LNCaP clone FGC (cell line): ENCODE results near the gene FOSL2.
A peak's percentile ranks its signal among the peaks of the same experiment; 100 is the strongest.

Source experiments
- DNase-seq: peaks from one replicate; pipeline ENCODE4 v3.0.0-alpha.2; 2011; ENCODE audit warnings: low read depth
- H3K4me3 ChIP-seq: 2 replicates; pipeline ENCODE4 v1.5.1; 2011; ENCODE audit warnings: mild to moderate bottlenecking, low read depth, low read length, control low read depth
- CTCF ChIP-seq: IDR thresholded peaks from 2 replicates; pipeline ENCODE4 v1.5.1; 2012; ENCODE audit warnings: mild to moderate bottlenecking; ENCODE audit not compliant: control insufficient read depth, insufficient read depth; ENCODE audit errors: extremely low read depth

Gene FOSL2

GRCh38 chr2:28390746-28391563, 1.7 kb upstream of the FOSL2 start:
- DNase-seq = no peak
- H3K4me3 ChIP-seq = peak overlapping the region; percentile 74
- no peak for TF ChIP-seq CTCF

- no peak for DNase-seq
- TF ChIP-seq CTCF = peak; percentile 36; the same call in 1 of the 2 replicates
- H3K4me3 ChIP-seq = peak overlapping the region; percentile 74
Measured at GRCh38 chr2:28391564-28392296, 928 bp upstream of the FOSL2 start.

GRCh38 chr2:28393114-28393836, 617 bp downstream of the FOSL2 start:
- no peak for TF ChIP-seq CTCF
- no peak for DNase-seq
- peak overlapping the region; percentile 74 for H3K4me3 ChIP-seq

GRCh38 chr2:28394331-28394877, 1.7 kb downstream of the FOSL2 start:
- DNase-seq = no peak
- no peak for TF ChIP-seq CTCF
- H3K4me3 ChIP-seq = peak overlapping the region; percentile 74

- peak overlapping the region; percentile 74 for H3K4me3 ChIP-seq
- no peak for TF ChIP-seq CTCF
- DNase-seq = no peak
Measured at GRCh38 chr2:28394997-28395333, 2.3 kb downstream of the FOSL2 start.

GRCh38 chr2:28395334-28396061, 2.8 kb downstream of the FOSL2 start:
- TF ChIP-seq CTCF = no peak
- H3K4me3 ChIP-seq = peak overlapping the region; percentile 74; the same call in 1 of the 2 replicates
- DNase-seq = no peak
